Measurements from ENCODE around the gene UBE2H. TPM values are rescaled to one million over a fixed set of nuclear protein-coding genes. Genes with fewer than 3 reads are reported as not detected.

Gene UBE2H
- total RNA-seq, 1 experiment from 2014 or later: 75.1 TPM

DNA sequence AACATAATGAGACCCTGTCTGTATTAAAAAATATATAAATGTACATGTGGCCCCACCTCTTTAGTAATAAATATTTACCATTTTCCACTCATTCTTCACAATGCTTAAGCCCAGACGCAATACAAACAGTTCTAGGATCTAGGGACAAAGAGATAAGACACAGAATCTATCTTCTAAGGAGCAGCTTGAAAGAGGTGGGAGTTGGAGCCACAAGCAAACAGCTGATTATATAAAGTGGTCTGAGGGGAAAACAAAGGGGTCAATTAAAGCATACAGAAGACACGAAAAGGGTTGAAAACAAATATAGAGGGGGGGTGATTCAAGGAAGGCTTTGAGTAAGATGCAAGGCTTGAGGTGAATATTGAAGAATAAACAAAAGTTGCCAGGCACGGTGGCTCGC lies 43.1 kb downstream of the UBE2H start:
- Histone ChIP-seq H2BK120ac (ENCODE audit: low read depth, low read length, poor library complexity, severe bottlenecking) (no peak overlapping the region), H3K56ac (ENCODE audit: insufficient read length, low read depth, low read length) (no peak overlapping the region), H2BK5ac (ENCODE audit: insufficient read length, low read length) (no peak overlapping the region), H2AK5ac (ENCODE audit: insufficient read length, low read length) (no peak overlapping the region), H4K5ac (ENCODE audit: insufficient read length, low read depth, low read length) (no peak overlapping the region), H4K8ac (replicated peaks; ENCODE audit: insufficient read length, low read depth, low read length) (no peak overlapping the region), H3K27ac (ENCODE audit: insufficient read length, low read depth, low read length) (no peak overlapping the region), H3K23ac (ENCODE audit: insufficient read length, low read depth, low read length) (no peak overlapping the region), H3K9me3 (ENCODE audit: control insufficient read depth, low read depth, low read length) (no peaks in the 10 kb centered on the region), H3K79me2 (ENCODE audit: insufficient read depth, low read length) (peaks cover 5% of the 10 kb centered on the region; the same call in 1 of the 2 replicates), H2AFZ (ENCODE audit: low read length) (no peak overlapping the region), H3K4me1 (ENCODE audit: insufficient read depth, low read length) (no peaks in the 10 kb centered on the region; the same call in 1 of the 2 replicates), H4K91ac (ENCODE audit: insufficient read length, low read depth, low read length) (no peak overlapping the region), H3T11ph (ENCODE audit: low read length) (no peak overlapping the region), H2BK15ac (ENCODE audit: low read depth, low read length) (no peak overlapping the region), H3K4me2 (ENCODE audit: insufficient read depth, insufficient read length, low read length) (no peak overlapping the region), H3K18ac (ENCODE audit: insufficient read length, low read depth, low read length) (no peak overlapping the region), H3K23me2 (ENCODE audit: insufficient read length, low read depth, low read length, poor library complexity, severe bottlenecking) (no peaks in the 10 kb centered on the region), H3K4ac (ENCODE audit: low read depth, low read length) (no peak overlapping the region), H2BK12ac (ENCODE audit: insufficient read length, low read depth, low read length) (no peak overlapping the region), H4K20me1 (ENCODE audit: control insufficient read depth, insufficient read depth, insufficient read length) (no peaks in the 10 kb centered on the region), H3K14ac (ENCODE audit: insufficient read depth, low read length) (no peak overlapping the region), H3K27me3 (ENCODE audit: insufficient read depth, low read length) (no peaks in the 10 kb centered on the region), H3K79me1 (ENCODE audit: insufficient read depth, low read depth, low read length, poor library complexity, severe bottlenecking) (peaks cover 7% of the 10 kb centered on the region), H3K9ac (ENCODE audit: extremely low read depth, insufficient read length, low read length) (no peak overlapping the region), H2BK20ac (ENCODE audit: low read depth, low read length, poor library complexity, severe bottlenecking) (no peak overlapping the region)
- TF ChIP-seq, protein P1, sequence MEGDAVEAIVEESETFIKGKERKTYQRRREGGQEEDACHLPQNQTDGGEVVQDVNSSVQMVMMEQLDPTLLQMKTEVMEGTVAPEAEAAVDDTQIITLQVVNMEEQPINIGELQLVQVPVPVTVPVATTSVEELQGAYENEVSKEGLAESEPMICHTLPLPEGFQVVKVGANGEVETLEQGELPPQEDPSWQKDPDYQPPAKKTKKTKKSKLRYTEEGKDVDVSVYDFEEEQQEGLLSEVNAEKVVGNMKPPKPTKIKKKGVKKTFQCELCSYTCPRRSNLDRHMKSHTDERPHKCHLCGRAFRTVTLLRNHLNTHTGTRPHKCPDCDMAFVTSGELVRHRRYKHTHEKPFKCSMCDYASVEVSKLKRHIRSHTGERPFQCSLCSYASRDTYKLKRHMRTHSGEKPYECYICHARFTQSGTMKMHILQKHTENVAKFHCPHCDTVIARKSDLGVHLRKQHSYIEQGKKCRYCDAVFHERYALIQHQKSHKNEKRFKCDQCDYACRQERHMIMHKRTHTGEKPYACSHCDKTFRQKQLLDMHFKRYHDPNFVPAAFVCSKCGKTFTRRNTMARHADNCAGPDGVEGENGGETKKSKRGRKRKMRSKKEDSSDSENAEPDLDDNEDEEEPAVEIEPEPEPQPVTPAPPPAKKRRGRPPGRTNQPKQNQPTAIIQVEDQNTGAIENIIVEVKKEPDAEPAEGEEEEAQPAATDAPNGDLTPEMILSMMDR (conservative IDR thresholded peaks at IDR 0.05): no peak
- Mint-ChIP-seq H3K4me3 (no peak overlapping the region), H3K9me3 (no peaks in the 10 kb centered on the region), H3K27ac (peak overlapping the region; percentile 11 to 45 (median 29); a peak in 4 of 7 replicates), H3K27me3 (ENCODE audit: low read depth) (no peaks in the 10 kb centered on the region), H3K36me3 (ENCODE audit: insufficient read depth in 1 of 3, low read depth in 3 of 3) (peaks cover 13 to 28% (median 27%) of the 10 kb centered on the region in 3 experiments; a peak in 6 of 7 replicates), H3K4me1 (peaks cover 27 to 35% of the 10 kb centered on the region in 2 experiments)
- WGBS (ENCODE audit: extremely low coverage, insufficient read length, low lambda C conversion rate): no CpG with 5 or more reads among the region's 4 CpGs
- DNase-seq: no peak
